DND-41 (cell line): ENCODE results near the gene NDUFA3.

Source experiments
- CTCF ChIP-seq: IDR thresholded peaks from 2 replicates; pipeline ENCODE4 v1.5.1; 2012; ENCODE audit warnings: borderline replicate concordance, low read length, moderate library complexity, mild to moderate bottlenecking; ENCODE audit not compliant: poor library complexity, severe bottlenecking; ENCODE audit errors: extremely low read depth
- EZH2 ChIP-seq: IDR thresholded peaks from 3 replicates; pipeline ENCODE4 v1.6.1; 2012; ENCODE audit warnings: borderline replicate concordance, low read depth, mild to moderate bottlenecking, moderate library complexity, low read length, inconsistent platforms; ENCODE audit not compliant: severe bottlenecking

GRCh38 chr19:54151362-54152035, 48.8 kb downstream of the NDUFA3 start:
- no peak for TF ChIP-seq CTCF
- TF ChIP-seq EZH2: no peak
